Activated naive CD8-positive, alpha-beta T cell (primary cell): ENCODE data around the gene OR2S2.
"Not testable (repeated sequence)": the region's sequence is repeated elsewhere in the genome, so short reads cannot be mapped to it uniquely, and the experiment has no call there.

Experiments
- H3K27ac Mint-ChIP-seq: one replicate; pipeline ENCODE4 v1.8.0; 2021; ENCODE audit warnings: mixed read lengths
- H3K27me3 Mint-ChIP-seq: one replicate; pipeline ENCODE4 v1.8.0; 2021; ENCODE audit warnings: mixed read lengths
- H3K36me3 Mint-ChIP-seq: one replicate; pipeline ENCODE4 v1.8.0; 2021; ENCODE audit warnings: mixed read lengths
- H3K4me1 Mint-ChIP-seq: one replicate; pipeline ENCODE4 v1.8.0; 2021; ENCODE audit warnings: low read depth, mixed read lengths
- H3K4me3 Mint-ChIP-seq: one replicate; pipeline ENCODE4 v1.8.0; 2021; ENCODE audit warnings: mild to moderate bottlenecking, mixed read lengths
- H3K9me3 Mint-ChIP-seq: one replicate; pipeline ENCODE4 v1.8.0; 2021; ENCODE audit warnings: low read depth, mixed read lengths

OR2S2 gene

DNA sequence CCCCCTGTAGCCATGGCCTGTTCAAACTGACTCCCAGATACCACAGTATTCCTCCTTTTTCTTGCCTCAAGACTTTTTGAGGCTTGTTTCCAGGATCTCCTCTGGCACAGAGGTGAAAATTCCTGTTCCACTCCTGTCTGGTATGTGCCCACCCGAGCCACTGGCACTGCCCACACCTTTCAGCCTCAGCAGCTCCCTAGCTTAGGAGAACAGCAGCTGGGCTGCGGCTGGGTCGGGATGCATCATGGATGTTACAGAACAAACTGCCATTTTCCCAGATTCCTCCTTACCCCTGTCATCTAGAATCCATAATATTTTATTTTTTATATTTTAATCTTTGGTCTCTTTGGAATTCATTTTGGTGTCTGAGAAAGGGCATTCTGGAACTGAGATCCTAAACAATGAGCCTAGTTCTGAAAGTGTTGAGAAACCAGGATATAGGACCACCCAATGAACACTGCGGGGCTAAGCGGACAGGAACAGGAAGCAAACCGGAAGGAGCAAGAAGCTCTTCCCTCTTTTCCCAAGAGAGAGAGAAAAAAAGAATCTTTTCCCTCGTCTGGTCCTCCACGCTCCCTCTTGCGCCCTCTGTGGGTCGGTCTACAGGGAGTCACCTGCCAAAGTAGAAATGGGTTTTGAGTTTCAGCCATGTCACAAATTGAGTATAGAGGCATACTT, 12.5 kb downstream of the OR2S2 start:
- peaks cover 52% of the 10 kb centered on the region for H3K4me1 Mint-ChIP-seq
- no peak overlapping the region for H3K4me3 Mint-ChIP-seq
- no peaks in the 10 kb centered on the region for H3K9me3 Mint-ChIP-seq

DNA sequence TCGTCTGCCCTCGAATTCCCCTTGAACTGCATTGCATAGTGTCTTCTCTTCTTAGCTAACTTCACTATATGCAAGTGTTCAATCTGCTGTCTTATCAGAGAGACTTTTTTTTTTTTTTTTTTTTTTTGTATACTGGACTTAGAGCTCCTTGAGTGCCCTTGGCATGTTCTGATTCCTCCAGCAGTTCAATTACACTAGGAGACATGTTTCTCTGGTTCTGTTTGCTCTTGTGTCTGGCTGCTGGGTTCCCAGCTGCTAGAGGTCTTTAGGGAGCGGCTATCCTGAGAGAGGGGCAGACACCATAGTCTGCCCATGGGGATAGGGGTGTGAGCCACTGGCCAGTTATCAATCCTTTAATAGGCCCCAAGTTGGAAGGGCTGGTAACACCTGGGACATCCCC, 13.1 kb downstream of the OR2S2 start:
- H3K4me1 Mint-ChIP-seq = peaks cover 59% of the 10 kb centered on the region
- no peaks in the 10 kb centered on the region for H3K9me3 Mint-ChIP-seq
- H3K27me3 Mint-ChIP-seq = no peaks in the 10 kb centered on the region
- no peak overlapping the region for H3K27ac Mint-ChIP-seq
- no peaks in the 10 kb centered on the region for H3K36me3 Mint-ChIP-seq
- H3K4me3 Mint-ChIP-seq = no peak overlapping the region

More for the DNA sequence above, 12.5 kb downstream of the OR2S2 start:
- H3K27me3 Mint-ChIP-seq = no peaks in the 10 kb centered on the region
- no peaks in the 10 kb centered on the region for H3K36me3 Mint-ChIP-seq
- no peak overlapping the region for H3K27ac Mint-ChIP-seq

DNA sequence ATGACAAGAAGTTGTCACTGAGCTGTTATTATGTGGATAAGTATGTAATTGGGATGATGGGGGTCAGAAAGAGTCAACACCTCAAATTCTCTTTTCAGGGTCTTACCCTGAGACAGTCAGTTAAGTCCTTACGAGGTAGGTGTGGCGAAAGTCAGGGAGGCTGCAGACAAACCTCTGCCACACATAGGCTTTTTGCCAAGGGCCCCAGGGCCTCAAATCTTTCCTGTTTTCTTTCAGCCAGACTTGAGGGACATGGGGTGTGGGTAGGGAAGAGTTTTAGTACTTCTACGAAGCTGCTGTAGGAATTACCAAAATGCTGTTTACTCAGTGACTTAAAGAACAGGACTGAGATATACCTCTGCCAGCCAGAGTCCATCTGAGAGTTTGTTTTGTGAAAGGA, 13.8 kb downstream of the OR2S2 start:
- Mint-ChIP-seq H3K9me3 (no peaks in the 10 kb centered on the region), H3K27me3 (no peaks in the 10 kb centered on the region), H3K4me3 (no peak overlapping the region), H3K27ac (no peak overlapping the region), H3K4me1 (peaks cover 65% of the 10 kb centered on the region), H3K36me3 (no peaks in the 10 kb centered on the region)

DNA sequence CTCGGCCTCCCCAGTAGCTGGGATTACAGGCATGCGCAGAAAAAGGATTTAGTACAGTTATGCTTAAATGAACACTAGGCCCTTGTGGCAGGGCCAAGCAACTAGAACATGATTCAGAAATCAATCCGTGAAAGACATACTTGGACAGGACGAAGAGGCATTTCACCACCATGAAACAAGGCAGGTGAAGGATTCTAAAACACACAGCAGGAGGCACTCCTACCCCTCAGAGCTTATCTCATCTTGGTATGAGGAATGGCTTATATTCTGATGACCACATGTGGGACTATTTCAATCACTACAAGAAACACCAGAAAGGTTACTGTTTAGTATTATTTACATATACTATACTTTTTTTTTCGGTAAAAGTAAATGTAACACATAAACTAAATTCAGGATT, 15.7 kb downstream of the OR2S2 start:
- Mint-ChIP-seq H3K27ac (no peak overlapping the region), H3K36me3 (peaks cover 2% of the 10 kb centered on the region), H3K27me3 (no peaks in the 10 kb centered on the region), H3K4me3 (no peak overlapping the region), H3K9me3 (no peaks in the 10 kb centered on the region), H3K4me1 (peaks cover 77% of the 10 kb centered on the region)

DNA sequence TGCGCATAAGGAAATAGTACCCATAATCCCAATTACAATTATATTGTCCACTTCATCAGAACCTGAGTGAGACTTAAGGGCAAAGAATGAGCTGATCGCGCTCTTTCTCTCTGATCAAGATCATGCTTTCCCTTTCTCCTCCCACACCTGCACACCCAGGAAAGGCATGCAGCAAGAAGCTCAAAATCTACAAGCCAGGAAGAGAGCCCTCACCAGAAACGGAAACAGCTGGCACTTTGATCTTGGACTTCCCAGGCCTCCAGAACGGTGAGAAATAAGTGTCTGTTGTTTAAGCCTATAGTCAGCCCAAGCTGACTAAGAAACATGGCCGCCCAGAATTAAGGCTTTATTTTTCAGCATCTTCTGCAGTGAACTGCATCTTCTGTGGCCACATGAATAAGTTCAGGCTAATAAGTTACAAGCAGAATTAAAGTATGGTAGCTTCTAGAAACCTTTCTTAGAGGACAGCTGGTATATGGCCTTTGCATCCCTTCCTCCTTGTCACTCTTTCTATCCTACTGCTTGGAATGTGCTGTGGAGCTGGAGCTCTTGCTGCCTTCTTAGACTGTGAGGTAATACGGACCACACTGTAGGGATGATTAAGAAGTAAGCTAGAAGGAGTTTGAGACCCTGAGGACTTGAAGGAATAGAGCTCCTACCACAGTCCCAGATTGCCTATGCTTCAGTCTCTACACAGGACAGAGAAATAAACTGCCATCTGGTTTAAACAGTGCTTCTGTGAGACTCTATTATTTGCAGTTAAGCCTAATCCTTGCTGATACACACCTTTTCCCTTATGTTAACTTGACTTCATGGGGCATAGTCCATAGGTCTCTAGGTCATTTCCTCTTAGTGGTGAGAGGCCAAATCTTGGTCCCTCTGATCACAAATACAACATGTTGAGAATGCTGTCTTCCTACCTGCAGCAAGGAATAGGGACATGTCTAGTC, 17.2 kb downstream of the OR2S2 start:
- Mint-ChIP-seq H3K27ac (peak overlapping the region; percentile 67), H3K9me3 (no peaks in the 10 kb centered on the region), H3K27me3 (no peaks in the 10 kb centered on the region), H3K36me3 (peaks cover 4% of the 10 kb centered on the region), H3K4me1 (peaks cover 77% of the 10 kb centered on the region), H3K4me3 (peak overlapping the region; percentile 65)

DNA sequence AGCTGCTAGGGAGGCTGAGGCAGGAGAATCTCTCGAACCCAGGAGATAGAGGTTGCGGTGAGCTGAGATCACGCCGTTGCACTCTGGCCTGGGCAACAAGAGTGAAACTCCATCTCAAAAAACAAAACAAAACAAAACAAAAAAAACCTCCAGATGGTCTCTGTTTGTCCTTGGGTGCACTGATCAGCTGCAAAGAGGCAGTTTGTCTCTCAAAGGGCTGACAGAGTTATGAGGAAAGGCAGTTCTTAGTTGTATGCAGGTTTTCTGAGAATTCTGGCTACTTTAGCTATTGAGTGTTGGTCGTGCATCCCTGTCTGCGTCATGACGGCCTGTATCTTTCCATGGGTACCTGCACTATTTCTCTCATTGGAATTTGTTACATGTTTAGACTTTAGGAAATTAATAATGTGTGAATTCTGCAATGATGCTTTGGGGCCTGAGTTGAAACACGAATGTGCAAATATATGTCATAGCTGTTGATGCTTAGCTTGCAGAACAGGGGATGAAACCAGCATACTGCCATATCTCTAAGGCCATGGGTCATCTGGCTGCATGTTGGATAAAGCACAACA, 18.2 kb downstream of the OR2S2 start:
- peak overlapping the region; percentile 42 for H3K27ac Mint-ChIP-seq
- peaks cover 68% of the 10 kb centered on the region for H3K4me1 Mint-ChIP-seq
- peaks cover 4% of the 10 kb centered on the region for H3K36me3 Mint-ChIP-seq
- no peaks in the 10 kb centered on the region for H3K27me3 Mint-ChIP-seq
- peak overlapping the region; percentile 1 for H3K4me3 Mint-ChIP-seq
- no peaks in the 10 kb centered on the region for H3K9me3 Mint-ChIP-seq

DNA sequence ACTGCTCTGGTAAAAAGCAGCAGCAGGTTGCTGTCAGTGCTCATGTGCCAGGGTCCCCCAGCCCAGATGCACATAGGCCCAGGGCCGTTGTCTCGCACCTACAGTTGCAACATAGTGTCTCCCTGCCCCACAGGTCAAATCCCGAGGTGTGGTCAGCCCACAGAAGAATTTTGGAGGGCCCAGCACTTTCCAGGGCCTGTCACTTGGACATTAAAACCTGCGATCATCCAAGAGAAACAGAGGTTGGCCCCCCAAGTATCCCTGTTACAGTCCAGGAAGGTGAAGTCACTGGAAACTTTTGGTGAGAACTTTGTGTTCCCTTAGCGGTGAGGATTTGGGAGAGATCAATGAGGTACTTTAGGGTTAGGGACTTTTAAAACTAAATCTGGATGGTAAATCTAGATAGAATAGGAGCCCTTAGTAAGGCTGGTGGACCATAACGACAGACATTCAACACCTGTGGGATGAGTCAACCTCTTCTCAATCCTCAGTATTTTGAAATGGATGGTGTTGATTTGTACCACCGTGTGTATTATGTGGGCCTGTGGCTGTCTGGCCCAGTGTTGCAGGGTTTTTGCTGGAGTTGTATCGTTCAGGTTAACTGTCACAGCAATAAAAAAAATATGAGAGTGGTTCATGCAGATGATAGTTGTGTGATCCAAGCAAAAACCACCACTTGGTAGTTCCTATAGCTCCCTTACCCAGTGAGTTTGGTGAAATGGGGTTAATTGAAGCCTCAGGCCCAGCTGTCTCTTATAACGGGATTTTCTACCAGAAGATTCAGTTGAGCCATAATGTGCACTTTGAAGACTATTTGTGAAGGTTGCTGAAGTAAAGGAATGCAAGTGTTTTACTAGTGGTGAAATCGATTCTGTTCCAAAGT, 19.2 kb downstream of the OR2S2 start:
- H3K36me3 Mint-ChIP-seq = peaks cover 4% of the 10 kb centered on the region
- no peak overlapping the region for H3K4me3 Mint-ChIP-seq
- peak overlapping the region; percentile 64 for H3K27ac Mint-ChIP-seq
- H3K27me3 Mint-ChIP-seq = no peaks in the 10 kb centered on the region
- H3K4me1 Mint-ChIP-seq = peaks cover 60% of the 10 kb centered on the region
- H3K9me3 Mint-ChIP-seq = no peaks in the 10 kb centered on the region

DNA sequence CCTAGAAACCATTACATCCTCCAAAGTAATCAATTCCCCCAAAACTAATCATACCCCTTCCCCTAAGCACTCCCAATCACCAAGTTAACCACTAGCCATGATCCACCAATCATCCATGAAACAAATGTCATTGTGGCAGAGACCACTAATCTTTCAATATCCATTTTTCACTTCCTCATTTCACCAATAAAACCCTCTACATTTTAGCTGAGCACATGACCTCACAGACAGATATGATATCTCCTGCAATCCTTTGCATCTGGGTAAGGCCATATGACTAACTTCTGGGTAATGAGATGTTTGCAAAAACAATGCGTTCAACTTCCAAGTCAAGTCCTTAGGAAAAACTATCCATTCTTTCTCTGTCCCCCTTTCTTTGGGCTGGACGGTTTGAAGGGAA, 20.7 kb downstream of the OR2S2 start:
- Mint-ChIP-seq H3K4me1 (peaks cover 59% of the 10 kb centered on the region), H3K36me3 (peaks cover 4% of the 10 kb centered on the region), H3K9me3 (no peaks in the 10 kb centered on the region), H3K27ac (no peak overlapping the region), H3K27me3 (no peaks in the 10 kb centered on the region), H3K4me3 (no peak overlapping the region)

DNA sequence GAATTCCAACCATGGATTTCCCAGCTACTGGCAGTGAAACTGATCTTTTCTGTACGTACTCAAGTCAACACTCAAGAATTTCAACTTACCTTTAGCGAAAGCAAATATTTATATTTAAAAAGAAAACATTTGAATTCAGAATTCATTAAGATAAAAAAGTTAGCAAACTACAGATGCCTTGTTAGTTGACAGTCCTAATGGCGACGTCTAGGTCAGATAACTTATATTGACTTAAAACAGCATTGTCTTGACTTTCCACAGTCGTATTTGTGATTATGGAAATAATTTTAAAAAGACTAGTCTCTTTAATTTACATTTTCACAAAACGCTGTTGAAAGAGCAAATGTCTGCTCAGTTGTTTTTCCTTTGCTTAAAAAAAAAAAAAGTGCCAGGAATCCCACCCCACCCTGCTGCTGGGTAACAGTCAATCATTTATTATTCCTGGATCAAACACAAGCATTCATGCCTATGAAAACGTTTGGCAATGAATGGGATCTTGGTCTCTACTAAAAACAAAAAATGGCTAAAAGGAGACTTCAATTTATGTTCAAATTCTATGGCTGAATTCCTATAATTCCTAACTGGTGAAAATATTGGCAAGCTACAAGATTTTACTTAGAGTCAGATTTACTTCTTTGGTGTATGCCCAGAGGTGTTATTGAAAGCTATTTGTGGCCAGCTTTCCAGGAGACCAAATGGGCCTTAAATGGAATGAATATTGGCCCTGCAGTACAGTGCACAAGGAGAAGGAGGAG, 22.0 kb downstream of the OR2S2 start:
- Mint-ChIP-seq H3K27me3 (no peaks in the 10 kb centered on the region), H3K9me3 (no peaks in the 10 kb centered on the region), H3K4me1 (peaks cover 47% of the 10 kb centered on the region), H3K4me3 (no peak overlapping the region), H3K27ac (no peak overlapping the region), H3K36me3 (peaks cover 4% of the 10 kb centered on the region)

DNA sequence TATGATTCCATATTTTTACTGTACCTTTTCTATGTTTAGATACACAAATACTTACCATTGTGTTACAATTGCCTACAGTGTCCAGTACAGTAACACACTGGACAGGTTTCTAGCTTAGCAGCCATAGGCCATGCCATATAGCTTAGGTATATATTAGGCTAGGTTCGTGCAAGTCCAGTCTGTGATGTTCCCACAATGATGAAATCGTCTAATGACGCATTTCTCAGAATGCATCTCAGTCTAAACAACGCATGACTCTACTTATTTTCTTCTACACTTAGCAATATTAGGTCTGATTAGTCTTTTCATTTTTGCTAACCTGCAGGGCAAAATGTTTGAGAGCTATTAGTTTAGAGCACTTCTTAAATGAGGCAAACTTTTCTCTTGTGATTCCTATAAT, 22.7 kb downstream of the OR2S2 start:
- peaks cover 40% of the 10 kb centered on the region for H3K4me1 Mint-ChIP-seq
- no peaks in the 10 kb centered on the region for H3K9me3 Mint-ChIP-seq
- H3K4me3 Mint-ChIP-seq = no peak overlapping the region
- H3K27me3 Mint-ChIP-seq = no peaks in the 10 kb centered on the region
- no peak overlapping the region for H3K27ac Mint-ChIP-seq
- H3K36me3 Mint-ChIP-seq = peaks cover 4% of the 10 kb centered on the region

DNA sequence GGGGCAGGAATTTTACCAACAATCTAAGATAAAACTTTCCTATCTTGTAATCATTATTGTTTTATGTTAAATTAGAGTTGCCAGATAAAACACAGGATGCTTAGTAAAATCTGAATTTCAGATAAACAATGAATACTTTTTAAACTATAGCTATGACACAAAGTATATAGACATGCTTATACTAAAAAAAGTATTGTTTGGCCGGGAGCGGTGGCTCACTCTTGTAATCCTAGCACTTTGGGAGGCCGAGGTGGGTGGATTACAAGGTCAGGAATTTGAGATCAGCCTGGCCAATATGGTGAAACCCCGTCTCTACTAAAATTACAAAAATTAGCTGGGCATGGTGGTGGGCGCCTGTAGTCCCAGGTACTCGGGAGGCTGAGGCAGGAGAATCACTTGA, 23.9 kb downstream of the OR2S2 start:
- H3K4me1 Mint-ChIP-seq = peaks cover 28% of the 10 kb centered on the region
- not testable (repeated sequence) for H3K27ac Mint-ChIP-seq, H3K36me3 Mint-ChIP-seq, H3K4me3 Mint-ChIP-seq, H3K9me3 Mint-ChIP-seq, H3K27me3 Mint-ChIP-seq

DNA sequence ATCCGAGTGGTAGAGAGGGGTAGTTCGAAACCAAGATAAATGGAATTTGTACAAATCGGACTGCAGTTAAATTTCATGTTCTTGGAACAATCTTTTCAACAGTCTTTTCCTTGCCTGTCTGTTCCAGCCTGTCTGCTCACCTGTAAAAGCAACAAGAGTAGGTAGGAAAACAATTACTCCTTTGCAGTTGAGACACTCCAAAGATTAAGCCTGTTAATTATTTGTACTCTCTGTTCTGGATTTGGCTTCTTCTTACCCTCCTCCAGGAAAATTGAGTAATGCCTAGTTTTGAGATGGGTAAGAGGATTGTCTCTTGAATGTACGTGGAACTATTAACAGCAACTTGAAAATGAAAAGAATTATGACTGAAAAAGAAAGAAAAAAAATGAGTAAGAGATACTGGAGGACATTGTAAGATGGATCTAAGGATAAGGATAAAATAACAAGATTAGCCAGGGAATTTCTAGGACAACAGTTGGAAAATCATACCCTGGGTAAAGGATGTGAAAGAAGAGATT, 24.3 kb downstream of the OR2S2 start:
- peaks cover 24% of the 10 kb centered on the region for H3K4me1 Mint-ChIP-seq
- peaks cover 4% of the 10 kb centered on the region for H3K36me3 Mint-ChIP-seq
- H3K9me3 Mint-ChIP-seq = no peaks in the 10 kb centered on the region
- no peak overlapping the region for H3K4me3 Mint-ChIP-seq
- no peaks in the 10 kb centered on the region for H3K27me3 Mint-ChIP-seq
- H3K27ac Mint-ChIP-seq = no peak overlapping the region

DNA sequence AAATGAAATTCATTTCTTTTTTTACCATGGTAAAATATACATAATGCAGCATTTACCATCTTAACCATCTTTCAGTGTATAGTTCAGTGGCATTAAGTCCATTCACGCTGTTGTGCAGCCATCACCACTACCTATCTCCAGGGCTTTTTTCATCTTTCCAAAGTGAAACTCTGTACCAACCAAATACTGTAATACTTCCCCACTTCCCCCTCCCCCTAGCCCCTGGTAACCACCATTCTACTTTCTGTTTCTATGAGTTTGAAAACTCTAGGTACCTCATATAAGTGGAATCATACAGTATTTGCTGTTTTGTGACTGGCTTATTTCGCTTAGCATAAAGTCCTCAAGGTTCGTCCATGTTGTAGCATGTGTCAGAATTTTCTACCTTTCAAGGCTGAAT, 25.2 kb downstream of the OR2S2 start:
- Mint-ChIP-seq H3K27me3 (no peaks in the 10 kb centered on the region), H3K9me3 (no peaks in the 10 kb centered on the region), H3K4me3 (no peak overlapping the region), H3K4me1 (peaks cover 17% of the 10 kb centered on the region), H3K36me3 (peaks cover 4% of the 10 kb centered on the region), H3K27ac (no peak overlapping the region)

DNA sequence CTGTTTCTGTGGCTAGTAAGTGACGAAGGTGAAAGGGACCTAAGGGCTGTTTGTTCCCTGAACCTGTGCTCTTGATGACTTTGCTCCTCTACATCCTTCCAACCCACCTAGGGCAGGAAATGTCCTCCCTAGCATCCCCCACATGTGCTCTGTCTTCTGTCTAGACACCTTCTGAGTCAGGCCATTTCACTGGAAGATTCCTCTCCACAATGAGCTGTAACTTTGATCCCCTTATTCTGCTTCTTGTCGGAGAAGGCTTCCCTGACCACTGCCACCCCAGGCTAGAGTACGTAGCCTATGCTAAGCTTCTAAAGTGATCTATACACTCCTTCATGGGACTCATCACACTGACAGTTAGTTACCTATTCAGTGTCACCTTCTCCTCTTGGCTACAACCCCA, 27.0 kb downstream of the OR2S2 start:
- H3K27me3 Mint-ChIP-seq = no peaks in the 10 kb centered on the region
- no peaks in the 10 kb centered on the region for H3K9me3 Mint-ChIP-seq
- no peak overlapping the region for H3K4me3 Mint-ChIP-seq
- H3K36me3 Mint-ChIP-seq = peaks cover 3% of the 10 kb centered on the region
- H3K4me1 Mint-ChIP-seq = peaks cover 12% of the 10 kb centered on the region
- no peak overlapping the region for H3K27ac Mint-ChIP-seq
